Mesenchymal stem cell (in vitro differentiated cells and primary cell): ENCODE data around the gene RBM5.
A peak's percentile ranks its signal among the peaks of the same experiment; 100 is the strongest.

ENCODE experiments used
- DNase-seq: peaks from one replicate; pipeline ENCODE4 v3.0.0-alpha.2; 2013
- H2AFZ ChIP-seq: one replicate; pipeline ENCODE4 v1.6.1; 2013; ENCODE audit warnings: low read depth, mild to moderate bottlenecking, control low read depth, inconsistent platforms, low read length, moderate library complexity
- H2AK5ac ChIP-seq: 2 replicates; pipeline ENCODE4 v1.6.1; 2013; ENCODE audit warnings: low read length, moderate library complexity, mild to moderate bottlenecking, inconsistent platforms; ENCODE audit not compliant: severe bottlenecking
- H2BK120ac ChIP-seq: one replicate; pipeline ENCODE4 v1.6.1; 2013; ENCODE audit warnings: low read depth, mild to moderate bottlenecking, inconsistent platforms, low read length, moderate library complexity
- H2BK12ac ChIP-seq, 2 experiments: one replicate each; pipeline ENCODE4 v1.6.1; 2013; ENCODE audit warnings: inconsistent platforms in 2 of 2, low read length in 2 of 2, mild to moderate bottlenecking in 2 of 2, moderate library complexity in 2 of 2, control low read depth in 1 of 2
- H2BK15ac ChIP-seq: one replicate; pipeline ENCODE4 v1.6.1; 2013; ENCODE audit warnings: mild to moderate bottlenecking, low read depth, inconsistent platforms; ENCODE audit not compliant: poor library complexity, severe bottlenecking
- H2BK5ac ChIP-seq: 2 replicates; pipeline ENCODE4 v1.6.1; 2013; ENCODE audit warnings: low read depth, mild to moderate bottlenecking, low read length, control low read depth, inconsistent platforms; ENCODE audit not compliant: poor library complexity, severe bottlenecking
- H3K14ac ChIP-seq, 2 experiments: one replicate each; pipeline ENCODE4 v1.6.1; 2013; ENCODE audit warnings: inconsistent platforms in 2 of 2, low read length in 2 of 2, control low read depth in 1 of 2, mild to moderate bottlenecking in 1 of 2, moderate library complexity in 1 of 2
- H3K18ac ChIP-seq, 2 experiments: one replicate each; pipeline ENCODE4 v1.6.1; 2013; ENCODE audit warnings: inconsistent platforms in 2 of 2, low read length in 2 of 2, control low read depth in 1 of 2, low read depth in 1 of 2, mild to moderate bottlenecking in 1 of 2
- H3K23ac ChIP-seq, 2 experiments: one replicate each; pipeline ENCODE4 v1.6.1; 2013; ENCODE audit warnings: inconsistent platforms in 2 of 2, low read length in 2 of 2, mild to moderate bottlenecking in 2 of 2, moderate library complexity in 2 of 2, control low read depth in 1 of 2
- H3K27ac ChIP-seq: 2 replicates; pipeline ENCODE4 v1.5.1; 2013; ENCODE audit warnings: mild to moderate bottlenecking, moderate library complexity, low read length, control low read depth, inconsistent platforms; ENCODE audit not compliant: poor library complexity, severe bottlenecking
- H3K27me3 ChIP-seq, 2 experiments: 2 replicates each; pipeline versions ENCODE4 v1.6.1 to v1.7.0; 2013; ENCODE audit warnings: low read length in 2 of 2, mild to moderate bottlenecking in 2 of 2, moderate library complexity in 2 of 2, control low read depth in 1 of 2, inconsistent platforms in 1 of 2; ENCODE audit not compliant: control insufficient read depth in 1 of 2, insufficient read depth in 1 of 2
- H3K36me3 ChIP-seq, 2 experiments: 2 replicates each; pipeline versions ENCODE4 v1.6.1 to v1.7.0; 2013; ENCODE audit warnings: low read length in 2 of 2, control low read depth in 1 of 2, inconsistent platforms in 1 of 2, low read depth in 1 of 2, mild to moderate bottlenecking in 1 of 2; ENCODE audit not compliant: insufficient read depth in 2 of 2, control insufficient read depth in 1 of 2
- H3K4ac ChIP-seq, 2 experiments: one replicate each; pipeline ENCODE4 v1.6.1; 2013; ENCODE audit warnings: inconsistent platforms in 2 of 2, low read length in 2 of 2, mild to moderate bottlenecking in 2 of 2, moderate library complexity in 2 of 2, control low read depth in 1 of 2, low read depth in 1 of 2
- H3K4me1 ChIP-seq: 2 replicates; pipeline ENCODE4 v1.6.1; 2013; ENCODE audit warnings: low read depth, low read length, control low read depth; ENCODE audit not compliant: control insufficient read depth, insufficient read depth
- H3K4me2 ChIP-seq: 2 replicates; pipeline ENCODE4 v1.6.1; 2013; ENCODE audit warnings: low read length, mild to moderate bottlenecking, inconsistent platforms; ENCODE audit not compliant: poor library complexity, severe bottlenecking
- H3K4me3 ChIP-seq, 2 experiments: 2 replicates each; pipeline versions ENCODE4 v1.5.1 to v1.7.0; 2013; ENCODE audit warnings: low read length in 2 of 2, mild to moderate bottlenecking in 2 of 2, control low read depth in 1 of 2, low read depth in 1 of 2; ENCODE audit not compliant: insufficient read depth in 1 of 2
- H3K79me1 ChIP-seq: replicated peaks from 2 replicates; pipeline ENCODE4 v1.6.1; 2013; ENCODE audit warnings: mild to moderate bottlenecking, control low read depth, low read length, inconsistent platforms; ENCODE audit not compliant: poor library complexity, severe bottlenecking
- H3K9ac ChIP-seq: 2 replicates; pipeline ENCODE4 v1.7.0; 2013; ENCODE audit warnings: mild to moderate bottlenecking, low read length, moderate library complexity
- H3K9me3 ChIP-seq: 2 replicates; pipeline ENCODE4 v1.7.0; 2013; ENCODE audit warnings: mild to moderate bottlenecking, low read length; ENCODE audit not compliant: control insufficient read depth
- H4K8ac ChIP-seq: one replicate; pipeline ENCODE4 v1.6.1; 2013; ENCODE audit warnings: inconsistent platforms, mild to moderate bottlenecking, low read length, moderate library complexity
- H4K91ac ChIP-seq: one replicate; pipeline ENCODE4 v1.6.1; 2013; ENCODE audit warnings: mild to moderate bottlenecking, low read length, inconsistent platforms
- WGBS: methylation state at CpG from one replicate; pipeline ENCODE4 v1.1.7; 2013; ENCODE audit warnings: mixed read lengths; 5-methylcytosine and 5-hydroxymethylcytosine counted together

The RBM5 gene

GRCh38 chr3:50057756-50058155, 31.0 kb upstream of the RBM5 start:
- H2BK15ac ChIP-seq = no peak overlapping the region
- H3K4me3 ChIP-seq = no peak overlapping the region
- no peak overlapping the region for H4K8ac ChIP-seq
- peaks cover 2% of the 10 kb centered on the region for H3K9me3 ChIP-seq
- H3K4ac ChIP-seq = no peak overlapping the region
- no peak overlapping the region for H3K23ac ChIP-seq
- H3K4me1 ChIP-seq = no peaks in the 10 kb centered on the region
- no peak overlapping the region for H2BK12ac ChIP-seq
- no peak overlapping the region for H4K91ac ChIP-seq
- H3K27ac ChIP-seq = no peak overlapping the region
- H3K36me3 ChIP-seq = peaks cover 24 to 79% of the 10 kb centered on the region in 2 experiments
- H3K79me1 ChIP-seq = peaks cover 18% of the 10 kb centered on the region
- DNase-seq = no peak
- no peak overlapping the region for H2BK120ac ChIP-seq
- no peak overlapping the region for H2AK5ac ChIP-seq
- 96% methylated on average over 6 of the region's 6 CpGs for WGBS
- H2AFZ ChIP-seq = no peak overlapping the region
- no peak overlapping the region for H3K4me2 ChIP-seq
- no peaks in the 10 kb centered on the region for H3K27me3 ChIP-seq
- no peak overlapping the region for H2BK5ac ChIP-seq
- no peak overlapping the region for H3K9ac ChIP-seq
- no peak overlapping the region for H3K14ac ChIP-seq
- no peak overlapping the region for H3K18ac ChIP-seq

GRCh38 chr3:50068134-50068533, 20.6 kb upstream of the RBM5 start:
- Histone ChIP-seq H3K27me3 (no peaks in the 10 kb centered on the region), H3K27ac (peak overlapping the region; percentile 70), H3K18ac (no peak overlapping the region), H2BK15ac (no peak overlapping the region), H3K4me1 (no peaks in the 10 kb centered on the region), H3K9me3 (no peaks in the 10 kb centered on the region), H3K36me3 (peaks cover 43 to 93% of the 10 kb centered on the region in 2 experiments), H2AK5ac (no peak overlapping the region), H3K23ac (no peak overlapping the region), H3K4me3 (no peak overlapping the region), H2BK120ac (no peak overlapping the region), H3K4ac (no peak overlapping the region), H2BK5ac (no peak overlapping the region), H3K4me2 (no peak overlapping the region), H2AFZ (no peak overlapping the region), H2BK12ac (no peak overlapping the region), H3K14ac (no peak overlapping the region), H4K91ac (no peak overlapping the region), H3K9ac (no peak overlapping the region), H4K8ac (no peak overlapping the region), H3K79me1 (peaks cover 12% of the 10 kb centered on the region)
- DNase-seq = peak; percentile 15
- WGBS = 100% methylated on average over 1 of the region's 2 CpGs

- WGBS = 100% methylated on average over 1 of the region's 1 CpG
- no peak overlapping the region for H4K91ac ChIP-seq
- no peak overlapping the region for H2BK5ac ChIP-seq
- H2BK120ac ChIP-seq = no peak overlapping the region
- H3K27me3 ChIP-seq = no peaks in the 10 kb centered on the region
- H3K4me1 ChIP-seq = no peaks in the 10 kb centered on the region
- H3K23ac ChIP-seq = no peak overlapping the region
- no peak overlapping the region for H3K14ac ChIP-seq
- no peak overlapping the region for H3K9ac ChIP-seq
- no peak overlapping the region for H2AK5ac ChIP-seq
- H3K9me3 ChIP-seq = no peaks in the 10 kb centered on the region
- H2BK15ac ChIP-seq = no peak overlapping the region
- no peak overlapping the region for H3K27ac ChIP-seq
- no peak overlapping the region for H3K4me3 ChIP-seq
- peaks cover 32 to 43% of the 10 kb centered on the region in 2 experiments for H3K36me3 ChIP-seq
- H3K18ac ChIP-seq = no peak overlapping the region
- no peak overlapping the region for H2AFZ ChIP-seq
- no peak overlapping the region for H3K4ac ChIP-seq
- no peak overlapping the region for H4K8ac ChIP-seq
- DNase-seq = no peak
- no peak overlapping the region for H2BK12ac ChIP-seq
- H3K4me2 ChIP-seq = no peak overlapping the region
- peaks cover 5% of the 10 kb centered on the region for H3K79me1 ChIP-seq
Observed at GRCh38 chr3:50078091-50078490, 10.6 kb upstream of the RBM5 start.

GRCh38 chr3:50078622-50079021, 10.1 kb upstream of the RBM5 start:
- Histone ChIP-seq H4K8ac (no peak overlapping the region), H4K91ac (no peak overlapping the region), H3K27me3 (no peaks in the 10 kb centered on the region), H2BK5ac (no peak overlapping the region), H2BK15ac (no peak overlapping the region), H2AK5ac (no peak overlapping the region), H2BK120ac (no peak overlapping the region), H3K36me3 (peaks cover 31 to 38% of the 10 kb centered on the region in 2 experiments), H3K4ac (no peak overlapping the region), H3K79me1 (peaks cover 2% of the 10 kb centered on the region), H3K18ac (no peak overlapping the region), H3K4me3 (no peak overlapping the region), H3K27ac (no peak overlapping the region), H3K14ac (no peak overlapping the region), H3K23ac (no peak overlapping the region), H3K9ac (no peak overlapping the region), H3K9me3 (no peaks in the 10 kb centered on the region), H2BK12ac (no peak overlapping the region), H2AFZ (no peak overlapping the region), H3K4me2 (no peak overlapping the region), H3K4me1 (no peaks in the 10 kb centered on the region)
- no peak for DNase-seq
- WGBS = 69% methylated on average over 1 of the region's 1 CpG
